Lower leg skin (tissue), 4 donors: ENCODE measurements around the gene LRRC15. TPM values are rescaled to one million over a fixed set of nuclear protein-coding genes. Genes with fewer than 3 reads are reported as not detected.

Source experiments
- DNase-seq, 2 donors: peaks; one replicate each; pipeline ENCODE4 v3.0.0-alpha.2; 2019; ENCODE audit warnings: low spot score in 2 of 2
- H3K4me3 ChIP-seq: fragments of 200-600 bp; sonication (generic); 2 replicates; pipeline ENCODE4 v1.5.1; 2017; ENCODE audit warnings: mild to moderate bottlenecking, low read depth; ENCODE audit not compliant: poor library complexity, severe bottlenecking
- CTCF ChIP-seq, 3 donors: fragments of 450-650 bp; IDR thresholded peaks; one replicate each; pipeline ENCODE4 v1.5.1; 2016; ENCODE audit warnings: antibody characterized with exemption in 3 of 3, mild to moderate bottlenecking in 3 of 3, moderate library complexity in 2 of 3
- POLR2A ChIP-seq, 2 donors: fragments of 450-650 bp; IDR thresholded peaks; one replicate each; pipeline ENCODE4 v1.6.1; 2016 to 2017; ENCODE audit warnings: antibody characterized with exemption in 2 of 2, mild to moderate bottlenecking in 1 of 2, moderate library complexity in 1 of 2
- WGBS, 2 donors: methylation state at CpG; one replicate each; pipeline ENCODE4 v1.1.5; 2018; 5-methylcytosine and 5-hydroxymethylcytosine counted together
- intact Hi-C: fragments of 100-400 bp; cut with DNase I; formaldehyde crosslinking; loops from one replicate; pipeline ENCODE4 v1.15.0; 2023; ENCODE audit warnings: low total_unique reads
- total RNA-seq, 4 donors: library from RNA; depleted of rRNA; stranded (reverse); fragments of >200 nt; gene quantifications; one replicate each; pipeline ENCODE4 v1.1.0, GENCODE V29; 2016

LRRC15 gene
- 10 to 100 TPM in 1 of 4 donors, 1 to 10 TPM in 1, under 1 TPM in 2; 0.08 to 21.0 (median 0.63) TPM for total RNA-seq

GRCh38 chr3:194369522-194370279 lies at the start of gene LRRC15:
Gene LRRC15, minus strand, starts transcription at chr3:194369743. Its CDS starts 8,700 bp downstream, at chr3:194361043.
- no peak within 1 kb of the TSS for H3K4me3 ChIP-seq
- no peak for DNase-seq
- intact Hi-C loops = no loop called here
- WGBS, 2 donors = 10 to 19% methylated on average over 20 to 21 of the region's 21 CpGs
- TF ChIP-seq POLR2A (IDR thresholded peaks at IDR 0.05) (no peak), CTCF (IDR thresholded peaks at IDR 0.05) (no peak)

- TF ChIP-seq POLR2A (IDR thresholded peaks at IDR 0.05) = no peak
- TF ChIP-seq CTCF (IDR thresholded peaks at IDR 0.05) = no peak
- 92 to 97% methylated on average over 2 of the region's 2 CpGs for WGBS, 2 donors
- no peak overlapping the region for H3K4me3 ChIP-seq
- intact Hi-C loops = no loop called here
- no peak for DNase-seq
Measured at GRCh38 chr3:194418671-194419070, 49.1 kb upstream of the LRRC15 start.

GRCh38 chr3:194407423-194407822 lies 37.9 kb upstream of the LRRC15 start:
- WGBS, 2 donors = 91% methylated on average over 7 of the region's 7 CpGs
- H3K4me3 ChIP-seq = no peak overlapping the region
- DNase-seq = no peak
- TF ChIP-seq POLR2A (IDR thresholded peaks at IDR 0.05) = no peak
- no peak for TF ChIP-seq CTCF (IDR thresholded peaks at IDR 0.05)
- intact Hi-C loops = no loop called here

GRCh38 chr3:194405766-194406165 lies 36.2 kb upstream of the LRRC15 start:
- no peak for DNase-seq
- intact Hi-C loops = no loop called here
- WGBS, 2 donors = 93 to 97% methylated on average over 2 of the region's 2 CpGs
- TF ChIP-seq CTCF (IDR thresholded peaks at IDR 0.05) = no peak
- no peak for TF ChIP-seq POLR2A (IDR thresholded peaks at IDR 0.05)
- no peak overlapping the region for H3K4me3 ChIP-seq

GRCh38 chr3:194404365-194405140 lies 35.0 kb upstream of the LRRC15 start:
- WGBS, 2 donors = 40 to 44% methylated on average over 10 of the region's 10 CpGs
- no peak overlapping the region for H3K4me3 ChIP-seq
- no peak for DNase-seq
- intact Hi-C loops = no loop called here
- TF ChIP-seq POLR2A (IDR thresholded peaks at IDR 0.05) = no peak
- TF ChIP-seq CTCF (IDR thresholded peaks at IDR 0.05) = no peak
